Psoas muscle (tissue), 8 donors: ENCODE results near the gene CNGB1. TPM values are rescaled to one million over a fixed set of nuclear protein-coding genes. Genes with fewer than 3 reads are reported as not detected.
A peak's percentile ranks its signal among the peaks of the same experiment; 100 is the strongest.

Source experiments
- ATAC-seq, 4 donors: fragments of 200-7000 bp; cut with Tn5 transposase; one replicate each; pipeline ENCODE4 v1.9.1; 2020; ENCODE audit warnings: moderate library complexity in 3 of 4, mild to moderate bottlenecking in 2 of 4
- DNase-seq, 2 donors: peaks; one replicate each; pipeline ENCODE4 v3.0.0-alpha.2; 2020
- H3K27ac ChIP-seq: fragments of 200-600 bp; one replicate; pipeline ENCODE4 v1.8.0; 2022
- H3K27me3 ChIP-seq, 3 donors: fragments of 200-600 bp in 1 of 3; one replicate each; pipeline versions ENCODE4 v1.6.1 to v1.8.0; 2013 to 2022; ENCODE audit warnings: low read length in 2 of 3, mild to moderate bottlenecking in 2 of 3, moderate library complexity in 1 of 3; ENCODE audit not compliant: insufficient read depth in 3 of 3
- H3K36me3 ChIP-seq, 2 donors: fragments of 200-600 bp in 1 of 2; one replicate each; pipeline versions ENCODE4 v1.6.1 to v1.8.0; 2013 to 2022; ENCODE audit warnings: low read depth in 1 of 2, mild to moderate bottlenecking in 1 of 2, moderate library complexity in 1 of 2; ENCODE audit not compliant: insufficient read depth in 1 of 2
- H3K4me1 ChIP-seq: fragments of 200-600 bp; one replicate; pipeline ENCODE4 v1.8.0; 2022
- H3K4me3 ChIP-seq: fragments of 200-600 bp; one replicate; pipeline ENCODE4 v1.8.0; 2022; ENCODE audit warnings: mild to moderate bottlenecking
- H3K9me3 ChIP-seq: fragments of 200-600 bp; one replicate; pipeline ENCODE4 v1.8.0; 2022
- WGBS, 3 donors: extraction: QIAGEN DNeasy Blood & Tissue Kit; methylation state at CpG; one replicate each; pipeline versions ENCODE4 v1.1.6 to v1.1.7; 2013; 5-methylcytosine and 5-hydroxymethylcytosine counted together
- intact Hi-C, 2 donors: fragments of 100-400 bp; cut with DNase I; formaldehyde crosslinking; loops; one replicate each; pipeline versions ENCODE4 v1.11.0 to v1.14.2; 2022
- polyA plus RNA-seq, 3 donors: library from polyadenylated mRNA; stranded (reverse); fragments of 200-250 nt; gene quantifications; one replicate each; pipeline ENCODE4 v1.2.3, GENCODE V29; 2013
- total RNA-seq, 4 donors: library from RNA; stranded (reverse); fragmentation: NEBNext Ultra II Directional in 2 of 4; extraction: Animal tissue kit (Norgen Biotek cat#: 25700) in 2 of 4; gene quantifications; one replicate each; pipeline versions ENCODE4 v1.2.1 to v1.2.4, GENCODE V29; 2021 to 2023
- TF ChIP-seq, protein P1 (sequence below): fragments of 200-600 bp; IDR thresholded peaks from one replicate; pipeline ENCODE4 v1.8.0; 2022; ENCODE audit warnings: antibody characterized with exemption
- donor health status: healthy with polysubstance abuse.
- donor health status: DM: no; HTN: no; CAD: no; lungs with moderate emphysema.
- donor health status: Bipolar disorder and iron deficiency.
- donor health status: healthy.
- donor health status: DM: yes; HTN: yes; CAD: no.
- donor health status: DM: no; HTN: no; CAD: no.
- donor health status: DM: no; HTN: no; CAD: no.
- donor health status: DM: yes; HTN: yes; CAD: no.

CNGB1 gene
- total and polyA plus RNA-seq, 7 donors: not detected

DNA sequence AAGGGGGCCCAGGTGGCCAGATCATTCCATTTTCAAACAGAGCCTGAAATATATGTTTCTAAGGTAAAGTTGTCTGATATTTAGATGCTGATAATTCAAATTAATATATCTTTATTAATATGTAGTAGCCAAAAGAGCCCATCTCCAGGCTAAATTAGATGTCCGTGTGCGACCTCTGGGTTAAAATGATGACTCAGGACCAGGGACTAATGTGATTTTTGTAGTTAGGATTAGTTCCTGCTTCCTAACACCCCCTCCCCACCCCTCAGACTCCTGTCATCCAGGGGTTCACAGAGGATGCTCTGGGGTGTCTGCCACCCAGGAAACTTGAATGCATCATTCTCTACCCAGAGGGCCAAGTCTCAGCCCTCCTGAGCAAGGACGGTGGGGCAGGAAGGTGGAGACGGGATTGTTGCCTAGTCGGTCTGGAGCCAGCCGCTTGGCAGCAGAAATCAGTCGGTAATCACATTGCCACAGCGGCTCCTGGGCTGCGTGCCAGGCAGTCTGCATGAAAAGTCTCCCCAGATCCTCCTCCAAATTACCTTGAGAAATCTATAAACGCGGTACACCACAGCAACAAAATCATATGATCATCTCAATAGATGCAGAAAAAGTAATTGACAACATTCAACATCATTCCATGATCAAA lies 29.8 kb downstream of the CNGB1 start:
- WGBS, 3 donors: 14 to 20% (median 14%) methylated on average over 11 of the region's 11 CpGs
- DNase-seq (peak in 1 of 2 donors; percentile 62), ATAC-seq (no peak)
- Histone ChIP-seq H3K9me3 (no peaks in the 10 kb centered on the region), H3K4me3 (no peak overlapping the region), H3K36me3 (no peaks in the 10 kb centered on the region), H3K27me3 (no peaks in the 10 kb centered on the region), H3K4me1 (no peaks in the 10 kb centered on the region), H3K27ac (no peak overlapping the region)
- intact Hi-C loops: no loop called here
- TF ChIP-seq, protein P1, sequence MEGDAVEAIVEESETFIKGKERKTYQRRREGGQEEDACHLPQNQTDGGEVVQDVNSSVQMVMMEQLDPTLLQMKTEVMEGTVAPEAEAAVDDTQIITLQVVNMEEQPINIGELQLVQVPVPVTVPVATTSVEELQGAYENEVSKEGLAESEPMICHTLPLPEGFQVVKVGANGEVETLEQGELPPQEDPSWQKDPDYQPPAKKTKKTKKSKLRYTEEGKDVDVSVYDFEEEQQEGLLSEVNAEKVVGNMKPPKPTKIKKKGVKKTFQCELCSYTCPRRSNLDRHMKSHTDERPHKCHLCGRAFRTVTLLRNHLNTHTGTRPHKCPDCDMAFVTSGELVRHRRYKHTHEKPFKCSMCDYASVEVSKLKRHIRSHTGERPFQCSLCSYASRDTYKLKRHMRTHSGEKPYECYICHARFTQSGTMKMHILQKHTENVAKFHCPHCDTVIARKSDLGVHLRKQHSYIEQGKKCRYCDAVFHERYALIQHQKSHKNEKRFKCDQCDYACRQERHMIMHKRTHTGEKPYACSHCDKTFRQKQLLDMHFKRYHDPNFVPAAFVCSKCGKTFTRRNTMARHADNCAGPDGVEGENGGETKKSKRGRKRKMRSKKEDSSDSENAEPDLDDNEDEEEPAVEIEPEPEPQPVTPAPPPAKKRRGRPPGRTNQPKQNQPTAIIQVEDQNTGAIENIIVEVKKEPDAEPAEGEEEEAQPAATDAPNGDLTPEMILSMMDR: no peak

DNA sequence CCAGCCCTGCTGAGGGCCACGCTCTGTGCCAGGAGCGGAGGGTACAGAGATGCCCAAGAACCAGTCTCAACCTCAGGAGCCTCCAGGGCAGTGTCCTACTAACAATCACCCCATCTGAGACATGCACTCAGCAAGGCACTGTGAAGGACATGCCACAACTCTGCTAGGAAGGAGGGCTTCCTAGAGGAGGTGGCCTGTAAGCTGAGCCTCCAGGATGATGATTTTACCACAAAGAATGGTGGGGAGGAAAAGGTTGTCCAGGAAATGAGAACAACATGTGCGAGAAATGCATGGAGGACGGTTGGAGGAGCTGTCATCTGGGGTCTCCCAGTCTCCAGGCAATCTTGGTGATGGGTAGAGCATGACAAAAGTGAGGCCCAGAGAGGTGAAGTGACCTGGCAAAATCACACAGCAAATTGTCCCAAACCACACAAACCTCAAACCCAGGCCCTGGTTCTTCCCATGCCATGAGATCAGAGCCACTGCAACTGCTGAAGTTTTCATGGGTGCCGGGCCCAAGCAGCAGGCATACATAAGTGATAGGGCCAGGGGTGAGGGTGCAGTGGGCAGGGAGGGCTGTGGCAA lies 30.5 kb downstream of the CNGB1 start:
- ATAC-seq: no peak
- H3K9me3 ChIP-seq: no peaks in the 10 kb centered on the region
- no peak overlapping the region for H3K4me3 ChIP-seq
- H3K27me3 ChIP-seq: no peaks in the 10 kb centered on the region
- no peaks in the 10 kb centered on the region for H3K4me1 ChIP-seq
- no peaks in the 10 kb centered on the region for H3K36me3 ChIP-seq
- no peak for DNase-seq
- no peak overlapping the region for H3K27ac ChIP-seq
- intact Hi-C loops: no loop called here
- 85 to 90% (median 87%) methylated on average over 5 of the region's 5 CpGs for WGBS, 3 donors
- TF ChIP-seq, protein P1: no peak

GRCh38 chr16:57939872-57940224 lies 31.1 kb downstream of the CNGB1 start:
- ATAC-seq (no peak), DNase-seq (no peak)
- intact Hi-C loops: no loop called here
- Histone ChIP-seq H3K36me3 (no peaks in the 10 kb centered on the region), H3K4me1 (no peaks in the 10 kb centered on the region), H3K27ac (no peak overlapping the region), H3K27me3 (no peaks in the 10 kb centered on the region), H3K4me3 (no peak overlapping the region), H3K9me3 (no peaks in the 10 kb centered on the region)
- 78 to 92% (median 91%) methylated on average over 10 of the region's 10 CpGs for WGBS, 3 donors
- TF ChIP-seq, protein P1: no peak

DNA sequence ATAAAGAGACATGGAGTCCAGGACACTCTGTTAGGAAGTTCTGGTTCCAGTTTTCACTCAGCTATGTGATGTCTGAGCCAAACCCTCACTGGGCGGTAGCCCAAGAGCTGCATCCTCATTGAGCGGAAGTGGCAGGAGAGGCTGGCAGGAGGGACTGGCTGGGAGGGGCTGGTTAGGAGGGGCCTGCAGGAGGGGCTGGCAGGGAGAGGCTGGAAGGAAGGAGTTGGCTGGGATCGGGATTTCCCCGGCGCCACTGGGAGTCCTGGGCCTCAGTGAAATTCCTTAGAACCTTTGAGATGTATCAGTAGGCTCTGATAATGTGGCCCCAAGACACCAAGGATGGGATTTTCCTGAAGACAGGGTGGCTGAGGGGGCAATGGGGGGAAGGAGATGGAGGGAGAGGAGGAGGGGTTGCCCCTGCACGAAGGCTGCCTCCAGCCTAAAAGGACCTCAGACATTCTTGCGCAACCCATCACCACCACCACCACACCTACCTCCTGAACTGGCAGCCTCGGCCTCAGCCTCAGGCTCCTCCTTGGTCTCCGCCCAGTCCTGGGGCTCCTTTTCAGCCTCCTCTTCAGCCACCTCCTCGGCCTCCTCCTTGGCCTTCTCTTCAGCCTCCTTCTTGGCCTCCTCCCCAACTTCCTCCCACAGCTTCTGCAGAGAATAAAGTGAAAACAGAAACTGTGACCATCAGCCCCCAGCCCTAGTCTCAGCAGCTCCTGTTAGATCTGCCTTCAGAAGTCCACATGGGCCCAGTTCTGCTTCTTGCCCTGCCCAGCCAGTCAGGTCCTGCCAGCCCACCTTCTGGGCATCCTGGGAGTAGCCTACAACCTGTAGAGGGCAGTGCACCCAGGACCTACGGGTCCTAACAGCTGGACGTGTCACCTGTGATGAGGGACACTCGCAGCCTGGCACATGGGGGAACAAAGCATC lies 31.7 kb downstream of the CNGB1 start:
- Histone ChIP-seq H3K27ac (no peak overlapping the region), H3K36me3 (no peaks in the 10 kb centered on the region), H3K9me3 (no peaks in the 10 kb centered on the region), H3K27me3 (no peaks in the 10 kb centered on the region), H3K4me1 (no peaks in the 10 kb centered on the region), H3K4me3 (no peak overlapping the region)
- DNase-seq: peak; percentile 60 to 67
- TF ChIP-seq, protein P1: no peak
- intact Hi-C loops: no loop called here
- ATAC-seq: peak in 2 of 4 donors; percentile 36 to 51
- 45 to 52% (median 47%) methylated on average over 13 of the region's 13 CpGs for WGBS, 3 donors
